Measurements from ENCODE around the gene DLST.

DLST gene

DNA sequence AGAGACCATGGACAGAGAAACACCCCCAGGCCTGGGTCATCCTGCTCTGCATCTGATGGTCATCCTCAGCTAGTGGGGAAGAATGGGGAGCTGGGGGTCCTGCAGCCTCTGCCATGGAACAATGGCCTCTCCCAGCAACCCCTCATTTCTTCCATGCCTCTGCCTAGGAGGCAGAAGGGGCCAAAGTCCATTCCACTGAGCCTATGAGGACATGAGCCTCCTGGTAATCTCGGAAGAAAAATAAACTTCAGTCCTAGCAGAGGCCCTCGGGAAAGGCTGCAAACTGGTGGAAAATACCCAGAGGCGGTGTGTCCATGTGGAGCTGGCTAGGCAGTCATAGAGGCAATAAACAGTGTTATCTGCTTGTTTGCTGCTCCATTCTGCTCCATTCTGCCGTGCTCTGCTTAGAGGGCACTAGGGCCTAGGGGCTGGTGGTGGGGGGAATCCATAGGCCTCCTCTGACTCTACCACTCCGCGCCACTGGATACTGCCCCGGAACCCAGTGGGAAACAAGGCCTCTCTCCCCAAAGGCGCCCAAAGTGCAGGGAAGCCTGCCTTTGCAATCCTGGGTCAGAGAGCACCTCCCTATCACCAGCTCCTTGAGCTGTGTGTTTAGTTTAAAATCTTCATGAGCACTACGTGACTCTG is 69.2 kb downstream of the DLST start:
- 86% methylated on average over 9 of the region's 9 CpGs for WGBS
- H3K27ac ChIP-seq (ENCODE audit: low read depth, low read length): no peak overlapping the region
- no peaks in the 10 kb centered on the region for H3K36me3 ChIP-seq (ENCODE audit: insufficient read depth, low read length)
- H3K9me3 ChIP-seq (ENCODE audit: insufficient read depth, low read depth, low read length): no peaks in the 10 kb centered on the region
- peaks cover 8% of the 10 kb centered on the region for H3K4me1 ChIP-seq (ENCODE audit: insufficient read depth, low read length)
- no peak overlapping the region for H3K4me3 ChIP-seq (ENCODE audit: low read length)
- H3K27me3 ChIP-seq (ENCODE audit: insufficient read depth, low read length): peaks cover 17% of the 10 kb centered on the region
- no peak overlapping the region for H3K9ac ChIP-seq (ENCODE audit: low read depth, low read length)

GRCh38 chr14:74951443-74952179 is 69.9 kb downstream of the DLST start:
- Histone ChIP-seq H3K4me1 (ENCODE audit: insufficient read depth, low read length) (peaks cover 11% of the 10 kb centered on the region), H3K9ac (ENCODE audit: low read depth, low read length) (no peak overlapping the region), H3K36me3 (ENCODE audit: insufficient read depth, low read length) (no peaks in the 10 kb centered on the region), H3K4me3 (ENCODE audit: low read length) (no peak overlapping the region), H3K27me3 (ENCODE audit: insufficient read depth, low read length) (peaks cover 23% of the 10 kb centered on the region), H3K27ac (ENCODE audit: low read depth, low read length) (no peak overlapping the region), H3K9me3 (ENCODE audit: insufficient read depth, low read depth, low read length) (no peaks in the 10 kb centered on the region)
- 82% methylated on average over 15 of the region's 15 CpGs for WGBS

DNA sequence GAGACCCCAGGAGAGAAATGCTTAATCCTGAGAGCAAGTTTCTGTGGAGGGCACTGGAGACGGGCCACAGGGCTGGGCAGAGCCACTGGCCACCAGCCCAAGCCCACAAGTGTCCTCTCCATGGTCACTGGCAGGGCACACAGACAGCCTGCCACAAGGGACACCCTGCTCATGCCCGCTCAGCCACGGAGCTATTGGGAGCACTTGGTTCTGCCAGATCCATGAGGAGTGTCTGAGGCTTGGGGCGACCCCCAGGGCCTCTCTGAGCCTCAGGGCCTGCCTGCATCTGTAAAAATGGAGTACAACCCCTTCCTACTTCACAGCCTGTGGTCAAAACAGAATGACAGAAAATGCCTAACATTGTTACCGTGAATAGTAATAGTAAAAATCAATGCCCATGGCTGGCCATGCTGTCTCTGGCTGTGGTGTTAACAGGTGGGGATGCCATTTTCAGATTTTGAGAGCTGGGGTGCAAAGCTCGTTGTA is 70.5 kb downstream of the DLST start:
- Histone ChIP-seq H3K36me3 (ENCODE audit: insufficient read depth, low read length) (no peaks in the 10 kb centered on the region), H3K27ac (ENCODE audit: low read depth, low read length) (no peak overlapping the region), H3K9ac (ENCODE audit: low read depth, low read length) (no peak overlapping the region), H3K27me3 (ENCODE audit: insufficient read depth, low read length) (peaks cover 23% of the 10 kb centered on the region), H3K4me1 (ENCODE audit: insufficient read depth, low read length) (peaks cover 11% of the 10 kb centered on the region), H3K4me3 (ENCODE audit: low read length) (no peak overlapping the region), H3K9me3 (ENCODE audit: insufficient read depth, low read depth, low read length) (no peaks in the 10 kb centered on the region)
- WGBS: 91% methylated on average over 6 of the region's 6 CpGs

- H3K27ac ChIP-seq (ENCODE audit: low read depth, low read length): no peak overlapping the region
- no peaks in the 10 kb centered on the region for H3K9me3 ChIP-seq (ENCODE audit: insufficient read depth, low read depth, low read length)
- peaks cover 23% of the 10 kb centered on the region for H3K27me3 ChIP-seq (ENCODE audit: insufficient read depth, low read length)
- no peaks in the 10 kb centered on the region for H3K36me3 ChIP-seq (ENCODE audit: insufficient read depth, low read length)
- peaks cover 11% of the 10 kb centered on the region for H3K4me1 ChIP-seq (ENCODE audit: insufficient read depth, low read length)
- no peak overlapping the region for H3K9ac ChIP-seq (ENCODE audit: low read depth, low read length)
- 93% methylated on average over 18 of the region's 18 CpGs for WGBS
- H3K4me3 ChIP-seq (ENCODE audit: low read length): no peak overlapping the region
These were observed 71.2 kb downstream of the DLST start for GRCh38 chr14:74952697-74953484.

Measured in HUES64 (cell line).